Retinal pigment epithelial cell (primary cell): Measurements from ENCODE around the gene AGR2.
"Not testable (repeated sequence)": the region's sequence is repeated elsewhere in the genome, so short reads cannot be mapped to it uniquely, and the experiment has no call there.

Experiments
- DNase-seq: peaks from one replicate; pipeline ENCODE4 v3.0.0-alpha.2; 2010; ENCODE audit warnings: low read depth
- H3K4me3 ChIP-seq: 2 replicates; pipeline ENCODE4 v1.5.1; 2011; ENCODE audit warnings: mild to moderate bottlenecking, low read length, control low read depth, moderate library complexity
- CTCF ChIP-seq: conservative IDR thresholded peaks from 2 replicates; pipeline ENCODE4 v1.5.1; 2011; ENCODE audit warnings: low read depth, low read length, control low read depth, inconsistent platforms

The AGR2 gene

GRCh38 chr7:16770657-16771329 is 34.0 kb downstream of the AGR2 start:
- TF ChIP-seq CTCF: no peak
- DNase-seq: no peak
- H3K4me3 ChIP-seq: no peak overlapping the region

DNA sequence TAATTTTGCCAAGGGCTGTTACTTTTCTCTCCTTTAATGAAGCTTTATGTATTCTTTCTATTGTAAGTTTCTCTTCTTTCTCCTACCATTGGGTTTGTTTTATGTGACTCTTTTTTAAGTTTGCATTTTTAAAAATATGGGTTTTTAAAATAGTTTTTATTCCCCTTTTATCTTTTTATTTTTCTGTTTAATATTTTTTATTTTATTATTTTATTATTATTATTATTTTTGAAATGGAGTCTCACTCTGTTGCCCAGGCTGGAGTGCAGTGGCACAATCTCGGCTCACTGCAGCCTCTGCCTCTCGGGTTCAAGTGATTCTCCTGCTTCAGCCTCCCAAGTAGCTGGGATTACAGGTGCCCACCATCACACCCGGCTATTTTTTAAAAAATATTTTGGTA is 34.8 kb downstream of the AGR2 start:
- DNase-seq, H3K4me3 ChIP-seq: not testable (repeated sequence)

DNA sequence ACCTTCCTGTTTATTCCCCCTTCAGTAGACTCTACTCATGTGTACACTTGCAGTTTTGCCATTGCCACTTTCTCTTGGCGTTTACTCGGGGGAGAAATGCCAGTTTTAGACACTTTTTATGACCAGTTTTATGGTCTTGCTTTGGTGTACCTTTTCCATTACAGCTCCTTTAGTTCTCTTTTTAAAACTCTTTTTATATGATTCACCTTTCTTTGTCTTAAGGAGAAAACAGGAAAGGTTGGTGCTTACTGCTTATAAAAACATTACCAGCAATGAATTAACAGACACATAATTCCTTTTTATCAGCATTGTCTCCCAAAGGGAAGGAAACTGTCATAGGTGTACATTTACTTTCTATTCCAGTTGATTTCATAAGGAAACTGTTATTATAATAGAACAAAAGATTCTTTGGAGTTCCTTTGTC is 39.4 kb downstream of the AGR2 start:
- no peak overlapping the region for H3K4me3 ChIP-seq
- TF ChIP-seq CTCF: no peak
- no peak for DNase-seq

DNA sequence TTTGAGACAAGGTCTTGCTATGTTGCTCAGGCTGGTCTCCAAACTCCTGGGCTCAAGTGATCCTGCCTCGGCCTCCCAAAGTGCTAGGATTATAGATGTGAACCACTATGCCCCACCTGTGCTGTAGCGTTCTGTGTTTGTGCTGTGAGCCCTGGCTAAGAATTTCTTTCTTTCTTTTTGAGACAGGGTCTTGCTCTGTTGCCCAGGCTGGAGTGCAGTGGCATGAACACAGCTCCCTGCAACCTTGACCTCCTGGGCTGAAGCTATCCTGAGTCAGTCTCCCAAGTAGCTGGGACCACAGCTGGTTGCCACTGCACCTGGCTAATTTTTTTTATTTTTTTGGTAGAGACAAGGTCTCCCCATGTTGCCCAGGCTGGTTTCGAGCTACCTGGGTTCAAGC is 39.9 kb downstream of the AGR2 start:
- no peak for TF ChIP-seq CTCF
- DNase-seq: no peak

DNA sequence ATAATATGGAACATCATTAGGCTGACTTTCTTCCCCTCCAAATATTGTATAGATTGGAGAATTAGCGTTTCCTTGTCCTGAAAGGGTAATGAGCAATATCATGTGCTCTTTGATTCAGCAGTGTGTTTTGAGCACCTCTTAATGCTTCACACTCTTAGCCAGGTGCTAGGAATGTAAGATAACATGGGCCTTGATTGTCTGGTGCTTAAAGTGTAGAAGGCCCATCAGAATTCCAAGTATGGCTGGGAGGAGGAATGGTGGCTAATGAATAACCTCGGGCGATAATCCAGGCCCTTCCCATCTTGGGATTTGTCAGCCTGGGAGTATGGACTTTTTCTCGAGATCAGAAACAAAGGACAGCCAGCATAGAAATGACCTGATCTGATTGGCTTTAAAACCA is 42.6 kb downstream of the AGR2 start:
- no peak for TF ChIP-seq CTCF
- DNase-seq: no peak
- no peak overlapping the region for H3K4me3 ChIP-seq

More for the DNA sequence above, 39.9 kb downstream of the AGR2 start:
- no peak overlapping the region for H3K4me3 ChIP-seq

DNA sequence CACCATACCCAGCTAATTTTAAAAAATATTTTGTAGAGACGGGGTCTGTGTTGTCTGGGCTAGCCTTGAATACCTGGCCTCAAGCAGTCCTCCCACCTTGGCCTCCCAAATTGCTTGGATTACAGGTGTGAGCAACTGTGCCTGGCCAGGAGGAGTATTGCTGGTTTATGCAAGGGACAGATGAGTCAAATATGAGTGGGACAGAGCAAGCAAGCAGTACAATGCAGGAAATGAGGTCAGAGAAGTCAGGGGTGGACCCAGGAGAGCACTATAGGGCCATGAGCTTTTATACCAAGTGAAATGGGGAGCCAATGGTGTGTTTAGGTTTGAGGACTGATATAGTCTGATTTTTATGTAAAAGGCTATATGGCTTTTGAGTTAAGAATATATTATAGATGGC is 45.0 kb downstream of the AGR2 start:
- no peak for TF ChIP-seq CTCF

GRCh38 chr7:16758631-16759611 is 45.9 kb downstream of the AGR2 start:
- no peak for TF ChIP-seq CTCF
- H3K4me3 ChIP-seq: no peak overlapping the region
- no peak for DNase-seq

More for the DNA sequence above, 45.0 kb downstream of the AGR2 start:
- no peak overlapping the region for H3K4me3 ChIP-seq
- no peak for DNase-seq
